IgD-negative memory B cell (primary cell): ENCODE measurements around the gene GPC5. TPM values are rescaled to one million over a fixed set of nuclear protein-coding genes. Genes with fewer than 3 reads are reported as not detected.

Experiments used
- H3K27ac Mint-ChIP-seq, 3 donors: one replicate each; pipeline ENCODE4 v1.8.0; 2020 to 2022; ENCODE audit warnings: mild to moderate bottlenecking in 3 of 3, mixed read lengths in 3 of 3, moderate library complexity in 1 of 3
- H3K27me3 Mint-ChIP-seq: one replicate; pipeline ENCODE4 v1.8.0; 2021; ENCODE audit warnings: mixed read lengths
- H3K36me3 Mint-ChIP-seq: one replicate; pipeline ENCODE4 v1.8.0; 2020; ENCODE audit warnings: mild to moderate bottlenecking, mixed read lengths
- H3K4me1 Mint-ChIP-seq, 3 donors: one replicate each; pipeline ENCODE4 v1.8.0; 2020 to 2022; ENCODE audit warnings: mixed read lengths in 3 of 3, mild to moderate bottlenecking in 1 of 3
- H3K4me3 Mint-ChIP-seq, 4 donors: one replicate each; pipeline ENCODE4 v1.8.0; 2020 to 2022; ENCODE audit warnings: mild to moderate bottlenecking in 4 of 4, mixed read lengths in 4 of 4, moderate library complexity in 3 of 4
- H3K9me3 Mint-ChIP-seq, 3 donors: one replicate each; pipeline ENCODE4 v1.8.0; 2020 to 2021; ENCODE audit warnings: mixed read lengths in 3 of 3, mild to moderate bottlenecking in 1 of 3
- polyA plus RNA-seq: library from polyadenylated mRNA; unstranded; fragments of 300-500 nt; fragmentation: Illumina TruSeq; gene quantifications from one replicate; pipeline ENCODE4 v1.2.3, GENCODE V29; 2021

Gene GPC5
- polyA plus RNA-seq, 1 donor from 2014 or later, result 0.24 TPM

GRCh38 chr13:91721413-91721812 is 323.0 kb downstream of the GPC5 start:
- Mint-ChIP-seq H3K36me3 (no peaks in the 10 kb centered on the region), H3K27me3 (no peaks in the 10 kb centered on the region), H3K9me3 (peaks cover 0 to 2% (median 0%) of the 10 kb centered on the region in 3 donors), H3K4me3 (no peak overlapping the region), H3K27ac (no peak overlapping the region), H3K4me1 (no peaks in the 10 kb centered on the region)

- Mint-ChIP-seq H3K4me1 (no peaks in the 10 kb centered on the region), H3K9me3 (peaks cover 0 to 2% (median 0%) of the 10 kb centered on the region in 3 donors), H3K36me3 (no peaks in the 10 kb centered on the region), H3K27ac (no peak overlapping the region), H3K4me3 (no peak overlapping the region), H3K27me3 (no peaks in the 10 kb centered on the region)
These were observed 324.0 kb downstream of the GPC5 start for GRCh38 chr13:91722267-91722884.

- no peak overlapping the region for H3K27ac Mint-ChIP-seq
- H3K4me1 Mint-ChIP-seq, result no peaks in the 10 kb centered on the region
- H3K27me3 Mint-ChIP-seq, result no peaks in the 10 kb centered on the region
- peaks cover 0 to 2% (median 0%) of the 10 kb centered on the region in 3 donors for H3K9me3 Mint-ChIP-seq
- no peak overlapping the region for H3K4me3 Mint-ChIP-seq
- no peaks in the 10 kb centered on the region for H3K36me3 Mint-ChIP-seq
These were observed 326.2 kb downstream of the GPC5 start for GRCh38 chr13:91724591-91724990.

- no peaks in the 10 kb centered on the region for H3K4me1 Mint-ChIP-seq
- no peaks in the 10 kb centered on the region for H3K36me3 Mint-ChIP-seq
- peaks cover 0 to 1% (median 0%) of the 10 kb centered on the region in 3 donors for H3K9me3 Mint-ChIP-seq
- H3K27ac Mint-ChIP-seq, result no peak overlapping the region
- H3K4me3 Mint-ChIP-seq, result no peak overlapping the region
- no peaks in the 10 kb centered on the region for H3K27me3 Mint-ChIP-seq
These were observed 327.2 kb downstream of the GPC5 start for GRCh38 chr13:91725646-91726045.

GRCh38 chr13:91726671-91727070 is 328.2 kb downstream of the GPC5 start:
- no peaks in the 10 kb centered on the region for H3K27me3 Mint-ChIP-seq
- no peaks in the 10 kb centered on the region for H3K4me1 Mint-ChIP-seq
- no peaks in the 10 kb centered on the region for H3K9me3 Mint-ChIP-seq
- no peak overlapping the region for H3K27ac Mint-ChIP-seq
- H3K4me3 Mint-ChIP-seq, result no peak overlapping the region
- H3K36me3 Mint-ChIP-seq, result no peaks in the 10 kb centered on the region

- peaks cover 0 to 2% (median 0%) of the 10 kb centered on the region in 3 donors for H3K9me3 Mint-ChIP-seq
- no peak overlapping the region for H3K27ac Mint-ChIP-seq
- no peaks in the 10 kb centered on the region for H3K27me3 Mint-ChIP-seq
- H3K36me3 Mint-ChIP-seq, result no peaks in the 10 kb centered on the region
- H3K4me1 Mint-ChIP-seq, result no peaks in the 10 kb centered on the region
- H3K4me3 Mint-ChIP-seq, result no peak overlapping the region
These were observed 331.4 kb downstream of the GPC5 start for GRCh38 chr13:91729859-91730258.

- Mint-ChIP-seq H3K36me3 (no peaks in the 10 kb centered on the region), H3K9me3 (no peaks in the 10 kb centered on the region), H3K27me3 (no peaks in the 10 kb centered on the region), H3K4me1 (no peaks in the 10 kb centered on the region), H3K4me3 (no peak overlapping the region), H3K27ac (no peak overlapping the region)
These were observed 341.3 kb downstream of the GPC5 start for GRCh38 chr13:91739751-91740150.

- no peaks in the 10 kb centered on the region for H3K36me3 Mint-ChIP-seq
- H3K27ac Mint-ChIP-seq, result no peak overlapping the region
- H3K27me3 Mint-ChIP-seq, result no peaks in the 10 kb centered on the region
- H3K4me3 Mint-ChIP-seq, result no peak overlapping the region
- no peaks in the 10 kb centered on the region for H3K9me3 Mint-ChIP-seq
- no peaks in the 10 kb centered on the region for H3K4me1 Mint-ChIP-seq
These were observed 342.3 kb downstream of the GPC5 start for GRCh38 chr13:91740756-91741155.

GRCh38 chr13:91741925-91742324 is 343.5 kb downstream of the GPC5 start:
- no peaks in the 10 kb centered on the region for H3K36me3 Mint-ChIP-seq
- H3K9me3 Mint-ChIP-seq, result no peaks in the 10 kb centered on the region
- H3K4me1 Mint-ChIP-seq, result no peaks in the 10 kb centered on the region
- H3K4me3 Mint-ChIP-seq, result no peak overlapping the region
- no peaks in the 10 kb centered on the region for H3K27me3 Mint-ChIP-seq
- H3K27ac Mint-ChIP-seq, result no peak overlapping the region

- Mint-ChIP-seq H3K4me1 (no peaks in the 10 kb centered on the region), H3K4me3 (no peak overlapping the region), H3K36me3 (no peaks in the 10 kb centered on the region), H3K9me3 (peaks cover 0 to 2% (median 0%) of the 10 kb centered on the region in 3 donors), H3K27ac (no peak overlapping the region), H3K27me3 (no peaks in the 10 kb centered on the region)
These were observed 345.9 kb downstream of the GPC5 start for GRCh38 chr13:91744284-91744683.

- H3K4me1 Mint-ChIP-seq, result no peaks in the 10 kb centered on the region
- H3K27me3 Mint-ChIP-seq, result no peaks in the 10 kb centered on the region
- no peak overlapping the region for H3K27ac Mint-ChIP-seq
- no peaks in the 10 kb centered on the region for H3K36me3 Mint-ChIP-seq
- H3K9me3 Mint-ChIP-seq, result peaks cover 0 to 2% (median 0%) of the 10 kb centered on the region in 3 donors
- no peak overlapping the region for H3K4me3 Mint-ChIP-seq
These were observed 347.5 kb downstream of the GPC5 start for GRCh38 chr13:91745967-91746366.

- no peak overlapping the region for H3K27ac Mint-ChIP-seq
- no peaks in the 10 kb centered on the region for H3K36me3 Mint-ChIP-seq
- no peaks in the 10 kb centered on the region for H3K4me1 Mint-ChIP-seq
- peaks cover 0 to 2% (median 0%) of the 10 kb centered on the region in 3 donors for H3K9me3 Mint-ChIP-seq
- H3K4me3 Mint-ChIP-seq, result no peak overlapping the region
- peaks cover 2% of the 10 kb centered on the region for H3K27me3 Mint-ChIP-seq
These were observed 348.8 kb downstream of the GPC5 start for GRCh38 chr13:91747186-91747585.

- no peaks in the 10 kb centered on the region for H3K36me3 Mint-ChIP-seq
- H3K4me3 Mint-ChIP-seq, result no peak overlapping the region
- H3K27ac Mint-ChIP-seq, result no peak overlapping the region
- H3K4me1 Mint-ChIP-seq, result no peaks in the 10 kb centered on the region
- H3K9me3 Mint-ChIP-seq, result peaks cover 0 to 2% (median 0%) of the 10 kb centered on the region in 3 donors
- H3K27me3 Mint-ChIP-seq, result peaks cover 2% of the 10 kb centered on the region
These were observed 350.1 kb downstream of the GPC5 start for GRCh38 chr13:91748416-91749089.

- peaks cover 0 to 1% (median 0%) of the 10 kb centered on the region in 3 donors for H3K4me1 Mint-ChIP-seq
- H3K27me3 Mint-ChIP-seq, result peaks cover 2% of the 10 kb centered on the region
- H3K4me3 Mint-ChIP-seq, result no peak overlapping the region
- H3K9me3 Mint-ChIP-seq, result peaks cover 2 to 3% (median 3%) of the 10 kb centered on the region in 3 donors
- H3K27ac Mint-ChIP-seq, result no peak overlapping the region
- no peaks in the 10 kb centered on the region for H3K36me3 Mint-ChIP-seq
These were observed 360.3 kb downstream of the GPC5 start for GRCh38 chr13:91758724-91759123.

- H3K9me3 Mint-ChIP-seq, result peaks cover 0 to 6% (median 3%) of the 10 kb centered on the region in 3 donors
- peaks cover 2% of the 10 kb centered on the region for H3K27me3 Mint-ChIP-seq
- H3K4me1 Mint-ChIP-seq, result peaks cover 0 to 1% (median 0%) of the 10 kb centered on the region in 3 donors
- H3K4me3 Mint-ChIP-seq, result no peak overlapping the region
- H3K27ac Mint-ChIP-seq, result no peak overlapping the region
- no peaks in the 10 kb centered on the region for H3K36me3 Mint-ChIP-seq
These were observed 364.5 kb downstream of the GPC5 start for GRCh38 chr13:91762957-91763356.

GRCh38 chr13:91764527-91764926 is 366.1 kb downstream of the GPC5 start:
- Mint-ChIP-seq H3K36me3 (no peaks in the 10 kb centered on the region), H3K27me3 (peaks cover under 1% of the 10 kb centered on the region), H3K27ac (no peak overlapping the region)

More at GRCh38 chr13:91764527-91764926, 366.1 kb downstream of the GPC5 start:
- Mint-ChIP-seq H3K4me3 (no peak overlapping the region), H3K9me3 (peaks cover 2 to 6% (median 3%) of the 10 kb centered on the region in 3 donors), H3K4me1 (peaks cover 0 to 1% (median 0%) of the 10 kb centered on the region in 3 donors)
